Endothelial cell of umbilical vein (primary cell): ENCODE results near the gene NCOA6.

Experiments used
- CTCF ChIP-seq, 2 donors: IDR thresholded peaks; 1 replicate in 1 of 2; 2 replicates in 1 of 2; pipeline ENCODE4 v1.5.1; 2011; ENCODE audit warnings: low read length in 2 of 2, mild to moderate bottlenecking in 2 of 2, moderate library complexity in 2 of 2, control low read depth in 1 of 2, inconsistent platforms in 1 of 2, low read depth in 1 of 2; ENCODE audit not compliant: insufficient read depth in 1 of 2; ENCODE audit errors: extremely low read depth in 1 of 2
- EZH2 ChIP-seq: IDR thresholded peaks from 2 replicates; pipeline ENCODE4 v1.6.1; 2012; ENCODE audit warnings: borderline replicate concordance, low read depth, mild to moderate bottlenecking, moderate library complexity, low read length, inconsistent platforms; ENCODE audit not compliant: severe bottlenecking
- FOS ChIP-seq: IDR thresholded peaks from 2 replicates; pipeline ENCODE4 v1.6.1; 2011; ENCODE audit warnings: mild to moderate bottlenecking, low read length, moderate library complexity, borderline replicate concordance; ENCODE audit not compliant: insufficient read depth
- GATA2 ChIP-seq: IDR thresholded peaks from 2 replicates; pipeline ENCODE4 v1.7.0; 2011; ENCODE audit warnings: low read depth, mild to moderate bottlenecking, moderate library complexity, mixed read lengths, low read length; ENCODE audit not compliant: insufficient read length, insufficient read depth
- JUN ChIP-seq: IDR thresholded peaks from 2 replicates; pipeline ENCODE4 v1.6.1; 2011; ENCODE audit warnings: borderline replicate concordance, low read depth; ENCODE audit not compliant: insufficient read length, insufficient read depth
- MYC ChIP-seq: IDR thresholded peaks from one replicate; pipeline ENCODE4 v1.6.1; 2011; ENCODE audit warnings: mild to moderate bottlenecking, low read depth, low read length
- POLR2A ChIP-seq: IDR thresholded peaks from 2 replicates; pipeline ENCODE4 v1.6.1; 2012; ENCODE audit warnings: low read depth, mild to moderate bottlenecking, control low read depth, low read length
- POLR2AphosphoS5 ChIP-seq: IDR thresholded peaks from 2 replicates; pipeline ENCODE4 v1.6.1; 2012; ENCODE audit warnings: low read depth, mild to moderate bottlenecking, control low read depth, low read length, moderate library complexity; ENCODE audit not compliant: insufficient read depth
- TF ChIP-seq, protein P1 (sequence below): IDR thresholded peaks from 2 replicates; pipeline ENCODE4 v1.6.1; 2011; ENCODE audit not compliant: insufficient read depth, insufficient read length

DNA sequence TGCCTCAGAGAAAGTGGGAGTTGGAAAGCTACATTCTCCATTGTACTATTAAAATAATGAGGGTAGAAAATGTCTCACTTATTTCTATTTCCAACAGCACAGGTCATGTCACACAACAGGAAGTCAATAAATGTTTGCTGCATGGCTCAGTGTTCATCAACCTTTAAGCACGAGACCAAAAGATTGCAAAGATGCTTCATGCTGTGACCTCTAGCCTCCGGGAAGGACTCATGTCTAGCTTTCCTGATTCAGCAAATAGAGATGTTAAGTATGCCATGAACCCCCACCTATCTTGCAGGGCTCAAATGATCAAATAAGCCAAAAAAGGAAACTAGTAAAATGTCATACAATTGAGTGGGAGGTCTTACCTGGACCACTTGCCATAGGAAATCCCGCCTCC, 57.4 kb downstream of the NCOA6 start:
- TF ChIP-seq CTCF (IDR thresholded peaks at IDR 0.05; ENCODE audit: extremely low read depth in 1 of 2, insufficient read depth in 1 of 2, low read depth in 1 of 2, low read length in 2 of 2) (no peak), EZH2 (no peak), POLR2AphosphoS5 (no peak), POLR2A (no peak), JUN (no peak), GATA2 (no peak), FOS (no peak), MYC (no peak)
- TF ChIP-seq, protein P1, sequence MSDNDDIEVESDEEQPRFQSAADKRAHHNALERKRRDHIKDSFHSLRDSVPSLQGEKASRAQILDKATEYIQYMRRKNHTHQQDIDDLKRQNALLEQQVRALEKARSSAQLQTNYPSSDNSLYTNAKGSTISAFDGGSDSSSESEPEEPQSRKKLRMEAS: no peak
